Measurements from ENCODE around the gene LPIN2. TPM values are rescaled to one million over a fixed set of nuclear protein-coding genes. Genes with fewer than 3 reads are reported as not detected.
A peak's percentile ranks its signal among the peaks of the same experiment; 100 is the strongest.

Gene LPIN2
- total RNA-seq, 4 donors from 2014 or later = 7.4 to 53.0 (median 29.5) TPM

GRCh38 chr18:2966560-2966959 is 46.4 kb downstream of the LPIN2 start:
- Histone ChIP-seq H3K4me1 (peaks cover 0 to 13% of the 10 kb centered on the region in 2 donors), H3K9me3 (no peaks in the 10 kb centered on the region), H3K4me3 (no peak overlapping the region), H3K36me3 (no peaks in the 10 kb centered on the region), H3K27me3 (no peaks in the 10 kb centered on the region), H3K27ac (no peak overlapping the region)
- no peak for TF ChIP-seq POLR2A (IDR thresholded peaks at IDR 0.05)
- TF ChIP-seq, protein P1, sequence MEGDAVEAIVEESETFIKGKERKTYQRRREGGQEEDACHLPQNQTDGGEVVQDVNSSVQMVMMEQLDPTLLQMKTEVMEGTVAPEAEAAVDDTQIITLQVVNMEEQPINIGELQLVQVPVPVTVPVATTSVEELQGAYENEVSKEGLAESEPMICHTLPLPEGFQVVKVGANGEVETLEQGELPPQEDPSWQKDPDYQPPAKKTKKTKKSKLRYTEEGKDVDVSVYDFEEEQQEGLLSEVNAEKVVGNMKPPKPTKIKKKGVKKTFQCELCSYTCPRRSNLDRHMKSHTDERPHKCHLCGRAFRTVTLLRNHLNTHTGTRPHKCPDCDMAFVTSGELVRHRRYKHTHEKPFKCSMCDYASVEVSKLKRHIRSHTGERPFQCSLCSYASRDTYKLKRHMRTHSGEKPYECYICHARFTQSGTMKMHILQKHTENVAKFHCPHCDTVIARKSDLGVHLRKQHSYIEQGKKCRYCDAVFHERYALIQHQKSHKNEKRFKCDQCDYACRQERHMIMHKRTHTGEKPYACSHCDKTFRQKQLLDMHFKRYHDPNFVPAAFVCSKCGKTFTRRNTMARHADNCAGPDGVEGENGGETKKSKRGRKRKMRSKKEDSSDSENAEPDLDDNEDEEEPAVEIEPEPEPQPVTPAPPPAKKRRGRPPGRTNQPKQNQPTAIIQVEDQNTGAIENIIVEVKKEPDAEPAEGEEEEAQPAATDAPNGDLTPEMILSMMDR (IDR thresholded peaks at IDR 0.05) = no peak
- intact Hi-C loops (cut with DNase I; ENCODE audit: low total_unique reads) = no loop called here
- DNase-seq = no peak

GRCh38 chr18:2965797-2966196 is 47.1 kb downstream of the LPIN2 start:
- Histone ChIP-seq H3K27ac (no peak overlapping the region), H3K9me3 (no peaks in the 10 kb centered on the region), H3K4me1 (peaks cover 0 to 10% of the 10 kb centered on the region in 2 donors), H3K36me3 (no peaks in the 10 kb centered on the region), H3K27me3 (no peaks in the 10 kb centered on the region), H3K4me3 (no peak overlapping the region)
- intact Hi-C loops (cut with DNase I; ENCODE audit: low total_unique reads) = no loop called here
- TF ChIP-seq, protein P1 (IDR thresholded peaks at IDR 0.05) = no peak
- no peak for TF ChIP-seq POLR2A (IDR thresholded peaks at IDR 0.05)
- no peak for DNase-seq

DNA sequence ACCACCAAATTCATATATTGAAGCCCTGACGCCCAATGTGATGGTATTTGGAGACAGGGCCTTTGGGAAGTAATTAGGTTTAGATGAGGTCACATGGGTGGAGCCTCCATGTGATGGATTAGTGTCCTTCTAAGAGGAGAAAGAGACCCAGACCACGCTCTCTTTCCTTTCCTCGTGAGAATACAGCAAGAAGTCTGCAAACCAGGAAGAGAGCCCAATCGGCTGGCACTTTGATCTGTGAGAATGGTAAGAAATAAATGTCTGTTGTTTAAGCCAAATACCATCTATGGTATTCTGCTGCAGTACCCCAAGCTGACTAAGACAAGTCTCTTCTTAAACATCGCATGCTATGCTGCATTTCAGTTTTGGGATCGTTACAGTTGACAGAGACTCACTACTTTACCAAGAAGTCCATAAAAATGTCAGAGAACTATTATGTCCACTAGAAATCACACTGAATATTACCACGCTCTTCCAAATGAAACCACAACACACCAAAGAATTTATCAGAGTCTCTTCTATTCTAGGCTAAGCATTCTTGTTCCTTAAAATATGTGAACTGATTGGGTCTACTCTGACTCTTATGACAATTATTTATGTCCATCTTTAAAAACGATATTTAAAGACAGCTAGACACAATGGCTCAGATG is 48.5 kb downstream of the LPIN2 start:
- Histone ChIP-seq H3K9me3 (no peaks in the 10 kb centered on the region), H3K27ac (peak overlapping the region in 1 of 2 donors; percentile 32), H3K36me3 (no peaks in the 10 kb centered on the region), H3K4me3 (no peak overlapping the region), H3K27me3 (no peaks in the 10 kb centered on the region), H3K4me1 (peaks cover 0 to 7% of the 10 kb centered on the region in 2 donors)
- TF ChIP-seq POLR2A (IDR thresholded peaks at IDR 0.05) = no peak
- TF ChIP-seq, protein P1 (IDR thresholded peaks at IDR 0.05) = no peak
- no peak for DNase-seq
- intact Hi-C loops (cut with DNase I; ENCODE audit: low total_unique reads) = no loop called here

Small RNA genes lying within 50 kb of the gene (small RNA-seq; reads per million reads assigned to genes)
- not detected for gene RF00156

Other genes starting within 250 kb of the LPIN2 start
- gene EMILIN2, start 166.1 kb downstream of the LPIN2 start, total RNA-seq = 10 to 100 TPM; 25.6 to 60.2 (median 43.2) TPM
- gene MYOM1, start 206.8 kb upstream of the LPIN2 start, total RNA-seq = 10 to 100 TPM in 1 of 4 donors, 1 to 10 TPM in 3; 3.1 to 15.8 (median 9.0) TPM
- gene MYL12A, start 234.7 kb upstream of the LPIN2 start, total RNA-seq = 100 to 1,000 TPM; 256 to 378 (median 305) TPM
- gene MYL12B, start 249.0 kb upstream of the LPIN2 start, total RNA-seq = 100 to 1,000 TPM; 236 to 387 (median 305) TPM

Measured in uterus (tissue), 4 donors.